Hepatocyte (in vitro differentiated cells): ENCODE data around the gene IQGAP2. TPM values are rescaled to one million over a fixed set of nuclear protein-coding genes. Genes with fewer than 3 reads are reported as not detected.

ENCODE experiments used
- DNase-seq: peaks from one replicate; pipeline ENCODE4 v3.0.0-alpha.2; 2016; ENCODE audit warnings: low spot score
- H2AFZ ChIP-seq: fragments of 200-600 bp; sonication (generic); 2 replicates; pipeline ENCODE4 v1.6.0; 2016; ENCODE audit warnings: antibody characterized with exemption, mild to moderate bottlenecking
- H3K27ac ChIP-seq: fragments of 200-600 bp; sonication (generic); 2 replicates; pipeline ENCODE4 v1.5.1; 2016; ENCODE audit warnings: mild to moderate bottlenecking
- H3K27me3 ChIP-seq: fragments of 200-600 bp; sonication (generic); 2 replicates; pipeline ENCODE4 v1.6.1; 2016
- H3K36me3 ChIP-seq: fragments of 200-600 bp; sonication (generic); replicated peaks from 2 replicates; pipeline ENCODE4 v1.5.1; 2016; ENCODE audit warnings: low read depth; ENCODE audit not compliant: insufficient read depth
- H3K4me1 ChIP-seq: fragments of 200-600 bp; sonication (generic); 2 replicates; pipeline ENCODE4 v1.5.1; 2016; ENCODE audit warnings: mild to moderate bottlenecking, moderate library complexity; ENCODE audit not compliant: insufficient read depth
- H3K4me2 ChIP-seq: fragments of 200-600 bp; sonication (generic); 2 replicates; pipeline ENCODE4 v1.6.0; 2016
- H3K4me3 ChIP-seq: fragments of 200-600 bp; sonication (generic); 2 replicates; pipeline ENCODE4 v1.5.1; 2016; ENCODE audit warnings: mild to moderate bottlenecking
- H3K79me2 ChIP-seq: fragments of 200-600 bp; sonication (generic); 2 replicates; pipeline ENCODE4 v1.6.0; 2017; ENCODE audit warnings: mild to moderate bottlenecking
- H3K9me2 ChIP-seq: fragments of 200-600 bp; sonication (generic); replicated peaks from 2 replicates; pipeline ENCODE4 v1.6.0; 2017; ENCODE audit warnings: mild to moderate bottlenecking; ENCODE audit not compliant: insufficient read depth
- H3K9me3 ChIP-seq: fragments of 200-600 bp; sonication (generic); 2 replicates; pipeline ENCODE4 v1.5.1; 2016; ENCODE audit warnings: low read depth, mild to moderate bottlenecking
- H4K20me1 ChIP-seq: fragments of 200-600 bp; sonication (generic); 2 replicates; pipeline ENCODE4 v1.6.0; 2016; ENCODE audit warnings: mild to moderate bottlenecking; ENCODE audit not compliant: insufficient read depth, poor library complexity, severe bottlenecking
- EZH2 ChIP-seq: fragments of 200-600 bp; sonication (generic); IDR thresholded peaks from 2 replicates; pipeline ENCODE4 v1.6.1; 2016; ENCODE audit warnings: antibody characterized with exemption, mild to moderate bottlenecking, borderline replicate concordance
- EZH2phosphoT487 ChIP-seq: fragments of 200-600 bp; sonication (generic); IDR thresholded peaks from one replicate; pipeline ENCODE4 v1.6.1; 2018; ENCODE audit warnings: antibody characterized with exemption, mild to moderate bottlenecking, low read depth, moderate library complexity; ENCODE audit not compliant: unreplicated experiment, severe bottlenecking
- WGBS: methylation state at CpG from one replicate; pipeline ENCODE4 v1.1.6; 2016; ENCODE audit warnings: low lambda C conversion rate; ENCODE audit errors: missing lambda C conversion rate; 5-methylcytosine and 5-hydroxymethylcytosine counted together
- polyA plus RNA-seq: library from polyadenylated mRNA; unstranded; fragments of >200 nt; fragmentation: Nextera tagmentation; extraction: Ambion mirVana; gene quantifications from 2 replicates; pipeline ENCODE4 v1.2.1, GENCODE V29; 2016
- total RNA-seq: library from RNA; depleted of rRNA; stranded (reverse); fragments of >200 nt; gene quantifications from 2 replicates; pipeline ENCODE4 v1.2.3, GENCODE V29; 2014
- TF ChIP-seq, protein P1 (sequence below): fragments of 200-600 bp; sonication (generic); IDR thresholded peaks from 2 replicates; pipeline ENCODE4 v1.5.1; 2016; ENCODE audit warnings: antibody characterized with exemption, mild to moderate bottlenecking; ENCODE audit not compliant: poor library complexity

IQGAP2 gene
- total and polyA plus RNA-seq, 2 experiments from 2014 or later = 37.2 to 78.9 TPM

DNA sequence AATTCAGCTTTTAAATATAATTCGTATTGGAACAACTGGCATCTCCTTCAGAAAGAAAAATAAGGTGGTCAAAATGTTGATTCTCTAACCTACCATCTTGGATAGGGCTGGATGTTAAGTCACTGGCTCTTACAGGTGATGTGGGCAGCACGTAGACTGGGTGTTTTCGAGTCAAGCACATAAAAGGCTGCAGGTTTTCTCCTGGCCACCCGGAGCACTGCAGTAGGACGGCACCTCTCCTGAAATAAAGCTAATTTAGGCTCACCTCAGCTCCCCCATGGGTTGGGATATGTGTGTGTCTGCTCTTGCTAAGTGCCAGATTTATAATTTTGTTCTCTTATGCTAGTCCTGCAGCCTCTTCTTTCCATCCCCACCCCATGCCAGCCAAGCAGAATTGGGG is 80.3 kb downstream of the IQGAP2 start:
- H3K4me3 ChIP-seq = no peak overlapping the region
- WGBS = 81% methylated on average over 5 of the region's 5 CpGs
- no peaks in the 10 kb centered on the region for H3K27me3 ChIP-seq
- TF ChIP-seq, protein P1, sequence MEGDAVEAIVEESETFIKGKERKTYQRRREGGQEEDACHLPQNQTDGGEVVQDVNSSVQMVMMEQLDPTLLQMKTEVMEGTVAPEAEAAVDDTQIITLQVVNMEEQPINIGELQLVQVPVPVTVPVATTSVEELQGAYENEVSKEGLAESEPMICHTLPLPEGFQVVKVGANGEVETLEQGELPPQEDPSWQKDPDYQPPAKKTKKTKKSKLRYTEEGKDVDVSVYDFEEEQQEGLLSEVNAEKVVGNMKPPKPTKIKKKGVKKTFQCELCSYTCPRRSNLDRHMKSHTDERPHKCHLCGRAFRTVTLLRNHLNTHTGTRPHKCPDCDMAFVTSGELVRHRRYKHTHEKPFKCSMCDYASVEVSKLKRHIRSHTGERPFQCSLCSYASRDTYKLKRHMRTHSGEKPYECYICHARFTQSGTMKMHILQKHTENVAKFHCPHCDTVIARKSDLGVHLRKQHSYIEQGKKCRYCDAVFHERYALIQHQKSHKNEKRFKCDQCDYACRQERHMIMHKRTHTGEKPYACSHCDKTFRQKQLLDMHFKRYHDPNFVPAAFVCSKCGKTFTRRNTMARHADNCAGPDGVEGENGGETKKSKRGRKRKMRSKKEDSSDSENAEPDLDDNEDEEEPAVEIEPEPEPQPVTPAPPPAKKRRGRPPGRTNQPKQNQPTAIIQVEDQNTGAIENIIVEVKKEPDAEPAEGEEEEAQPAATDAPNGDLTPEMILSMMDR = no peak
- TF ChIP-seq EZH2 (no peak), EZH2phosphoT487 (no peak)
- DNase-seq = no peak
- peaks cover 16% of the 10 kb centered on the region for H3K4me1 ChIP-seq
- H3K4me2 ChIP-seq = no peak overlapping the region
- H3K36me3 ChIP-seq = no peaks in the 10 kb centered on the region
- H3K27ac ChIP-seq = no peak overlapping the region
- peaks cover 41% of the 10 kb centered on the region for H3K79me2 ChIP-seq
- no peaks in the 10 kb centered on the region for H3K9me2 ChIP-seq
- no peaks in the 10 kb centered on the region for H4K20me1 ChIP-seq
- no peaks in the 10 kb centered on the region for H3K9me3 ChIP-seq
- no peak overlapping the region for H2AFZ ChIP-seq

DNA sequence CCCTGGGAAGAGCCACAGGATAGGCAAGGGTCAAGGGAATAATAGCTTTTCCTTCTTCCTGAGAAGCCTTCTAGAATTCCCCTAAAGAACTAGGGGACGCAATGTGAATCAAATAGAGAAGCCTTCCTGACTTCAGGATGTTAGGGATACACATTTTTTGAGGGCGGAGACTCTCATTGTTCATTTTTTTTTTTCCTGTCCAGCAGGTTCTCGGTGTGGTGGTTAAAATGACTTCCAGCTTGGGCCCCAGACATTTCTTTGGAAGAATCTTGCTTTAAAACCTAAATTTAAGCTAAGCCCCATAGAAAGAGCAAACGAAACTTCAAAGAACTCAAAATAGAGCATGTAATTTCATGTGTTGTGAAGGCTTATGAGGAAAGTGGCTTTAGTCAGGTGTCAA is 80.8 kb downstream of the IQGAP2 start:
- Histone ChIP-seq H3K4me1 (peaks cover 15% of the 10 kb centered on the region), H3K9me2 (no peaks in the 10 kb centered on the region), H3K27ac (no peak overlapping the region), H3K27me3 (no peaks in the 10 kb centered on the region), H2AFZ (no peak overlapping the region), H4K20me1 (no peaks in the 10 kb centered on the region), H3K9me3 (no peaks in the 10 kb centered on the region), H3K4me2 (no peak overlapping the region), H3K36me3 (no peaks in the 10 kb centered on the region), H3K79me2 (peaks cover 39% of the 10 kb centered on the region), H3K4me3 (no peak overlapping the region)
- no peak for TF ChIP-seq EZH2phosphoT487
- no peak for TF ChIP-seq EZH2
- TF ChIP-seq, protein P1 = no peak
- WGBS = 90% methylated on average over 4 of the region's 4 CpGs
- DNase-seq = no peak

DNA sequence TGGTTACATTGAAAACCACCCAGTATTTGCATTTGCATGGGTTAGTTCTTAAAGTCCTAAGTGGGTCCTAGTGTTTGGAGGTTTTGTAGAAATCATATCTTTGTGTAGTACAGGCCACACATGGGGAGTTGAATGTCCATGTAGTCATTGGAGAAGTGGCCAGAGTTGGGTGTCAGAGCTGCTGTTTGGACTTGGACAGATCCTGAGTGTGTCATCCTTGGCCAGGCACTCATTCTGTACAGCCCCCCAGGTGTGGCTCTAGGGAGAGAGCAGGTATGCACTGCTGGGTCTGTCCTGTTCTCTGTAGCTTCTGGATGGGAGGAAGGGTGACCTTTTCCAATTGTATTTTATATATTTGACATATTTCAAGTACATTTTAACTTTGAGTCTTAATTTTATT is 82.4 kb downstream of the IQGAP2 start:
- Histone ChIP-seq H3K27ac (no peak overlapping the region), H3K9me2 (no peaks in the 10 kb centered on the region), H3K27me3 (no peaks in the 10 kb centered on the region), H3K9me3 (no peaks in the 10 kb centered on the region), H3K4me2 (no peak overlapping the region), H4K20me1 (no peaks in the 10 kb centered on the region), H3K4me1 (peaks cover 11% of the 10 kb centered on the region), H3K4me3 (no peak overlapping the region), H3K36me3 (no peaks in the 10 kb centered on the region), H3K79me2 (peaks cover 38% of the 10 kb centered on the region), H2AFZ (no peak overlapping the region)
- DNase-seq = no peak
- TF ChIP-seq, protein P1 = no peak
- TF ChIP-seq EZH2phosphoT487 (no peak), EZH2 (no peak)

DNA sequence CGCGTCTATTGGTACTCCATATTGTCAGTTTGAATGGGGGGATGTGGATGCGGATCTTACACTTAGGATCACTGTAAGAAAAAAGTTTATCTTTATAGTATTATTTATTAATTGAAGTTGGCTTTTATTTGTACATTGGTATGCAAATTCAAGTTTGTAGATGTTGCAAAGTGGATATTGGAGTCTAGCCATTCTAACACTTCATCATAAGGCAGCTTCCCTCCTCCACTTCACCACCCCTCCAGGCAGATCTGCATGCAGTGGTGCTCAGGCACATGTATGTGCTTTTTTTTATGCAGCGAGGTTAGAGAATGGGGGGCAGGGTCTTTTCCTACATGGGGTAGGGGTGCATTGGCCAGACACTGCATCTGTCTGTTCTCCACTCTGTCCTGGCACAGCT is 84.3 kb downstream of the IQGAP2 start:
- peaks cover 23% of the 10 kb centered on the region for H3K4me1 ChIP-seq
- H3K79me2 ChIP-seq = peaks cover 23% of the 10 kb centered on the region
- H3K36me3 ChIP-seq = no peaks in the 10 kb centered on the region
- no peaks in the 10 kb centered on the region for H3K9me3 ChIP-seq
- 96% methylated on average over 4 of the region's 4 CpGs for WGBS
- no peaks in the 10 kb centered on the region for H4K20me1 ChIP-seq
- no peak overlapping the region for H3K4me2 ChIP-seq
- no peak overlapping the region for H3K27ac ChIP-seq
- TF ChIP-seq, protein P1 = no peak
- TF ChIP-seq EZH2 (no peak), EZH2phosphoT487 (no peak)
- no peak for DNase-seq
- no peak overlapping the region for H2AFZ ChIP-seq
- no peak overlapping the region for H3K4me3 ChIP-seq
- no peaks in the 10 kb centered on the region for H3K27me3 ChIP-seq
- no peaks in the 10 kb centered on the region for H3K9me2 ChIP-seq
